GM18498 (cell line): ENCODE results near the gene NKAPL.
"Not testable (repeated sequence)": the region's sequence is repeated elsewhere in the genome, so short reads cannot be mapped to it uniquely, and the experiment has no call there.

Experiments used
- ATAC-seq: cut with Tn5 transposase; IDR thresholded peaks from one replicate; pipeline ENCODE4 v1.9.1; 2021; ENCODE audit warnings: mild to moderate bottlenecking, moderate library complexity; ENCODE audit not compliant: unreplicated experiment

The NKAPL gene

DNA sequence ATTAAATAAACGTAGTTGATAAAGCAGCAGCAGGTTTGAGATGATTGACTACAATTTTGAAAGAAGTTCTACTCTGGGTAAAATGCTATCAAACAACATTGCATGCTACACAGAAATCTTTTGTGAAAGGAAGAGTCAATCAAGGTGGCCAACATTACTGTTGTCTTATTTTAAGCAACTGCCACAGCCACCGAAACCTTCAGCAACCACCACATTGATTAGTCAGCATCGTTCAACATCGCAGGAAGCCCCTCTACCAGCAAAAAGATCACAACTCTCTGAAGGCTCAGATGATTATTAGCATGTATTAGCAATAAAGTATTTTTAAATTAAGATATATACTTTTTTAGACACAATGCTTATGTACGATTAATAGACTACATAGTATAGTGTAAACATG lies 36.2 kb downstream of the NKAPL start:
- peak; percentile 47 for ATAC-seq

DNA sequence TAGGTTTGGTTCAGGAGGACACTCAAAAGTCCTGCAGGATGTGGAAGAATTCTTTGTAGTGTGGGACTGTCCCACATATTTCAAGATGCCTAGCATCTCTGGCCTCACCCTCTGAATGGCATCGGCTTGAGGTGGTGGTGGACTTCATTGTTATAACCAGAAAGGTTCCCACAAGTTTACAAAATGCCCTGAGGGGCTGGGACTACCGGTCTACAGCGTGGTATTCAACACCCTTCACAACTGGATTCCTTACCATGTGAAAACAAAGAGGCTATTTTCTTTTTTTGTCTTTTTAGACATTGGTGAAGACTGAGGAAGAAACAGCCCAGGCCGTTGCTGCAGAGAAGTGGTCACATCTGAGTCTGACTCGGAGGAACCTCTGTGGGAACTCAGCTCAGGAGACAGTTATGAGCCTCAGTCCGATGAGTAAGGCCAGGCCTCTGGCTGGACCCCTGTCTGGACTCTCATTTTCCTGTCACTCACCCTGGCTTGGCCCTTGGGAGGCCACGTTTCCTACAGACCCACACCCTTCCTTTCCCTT lies 37.5 kb downstream of the NKAPL start:
- ATAC-seq, result no peak

- ATAC-seq, result peak; percentile 93
Observed at GRCh38 chr6:28303570-28303969, 44.5 kb downstream of the NKAPL start.

GRCh38 chr6:28306363-28306762 lies 47.3 kb downstream of the NKAPL start:
- not testable (repeated sequence) for ATAC-seq
